Large intestine (tissue), 3 donors: Measurements from ENCODE around the gene THAP9. TPM values are rescaled to one million over a fixed set of nuclear protein-coding genes. Genes with fewer than 3 reads are reported as not detected.

Experiments used
- DNase-seq, 2 donors: peaks; one replicate each; pipeline versions ENCODE4 v3.0.0 to v3.0.0-alpha.2; 2013
- H3K27ac ChIP-seq: one replicate; pipeline ENCODE4 v1.5.1; 2013; ENCODE audit warnings: low read length
- H3K27me3 ChIP-seq: 2 replicates; pipeline ENCODE4 v1.6.1; 2013; ENCODE audit warnings: low read length; ENCODE audit not compliant: control insufficient read depth, insufficient read depth
- H3K36me3 ChIP-seq: 2 replicates; pipeline ENCODE4 v1.6.1; 2013; ENCODE audit warnings: low read length; ENCODE audit not compliant: control insufficient read depth, insufficient read depth
- H3K4me1 ChIP-seq: one replicate; pipeline ENCODE4 v1.6.1; 2013; ENCODE audit warnings: low read length; ENCODE audit not compliant: control insufficient read depth, insufficient read depth
- H3K4me3 ChIP-seq: one replicate; pipeline ENCODE4 v1.5.1; 2013; ENCODE audit warnings: low read length
- H3K9me3 ChIP-seq: one replicate; pipeline ENCODE4 v1.6.1; 2013; ENCODE audit warnings: mild to moderate bottlenecking, low read depth, low read length, moderate library complexity; ENCODE audit not compliant: control insufficient read depth
- WGBS: methylation state at CpG from one replicate; pipeline ENCODE4 v1.1.5; 2013; ENCODE audit warnings: low lambda C conversion rate; ENCODE audit not compliant: insufficient coverage; 5-methylcytosine and 5-hydroxymethylcytosine counted together
- polyA plus RNA-seq: library from polyadenylated mRNA; unstranded; fragments of 120-200 nt; gene quantifications from one replicate; pipeline ENCODE4 v1.2.1, GENCODE V29; 2013

The THAP9 gene
- polyA plus RNA-seq, 1 donor: 6.7 TPM

- Histone ChIP-seq H3K27me3 (no peaks in the 10 kb centered on the region), H3K27ac (peak overlapping the region; percentile 50), H3K4me3 (no peak overlapping the region), H3K4me1 (peaks cover 23% of the 10 kb centered on the region), H3K36me3 (peaks cover 13% of the 10 kb centered on the region), H3K9me3 (no peaks in the 10 kb centered on the region)
- WGBS: 80% methylated on average over 1 of the region's 3 CpGs
- DNase-seq: peak in 1 of 2 donors; percentile 61
Observed at GRCh38 chr4:82893942-82894341, 6.6 kb upstream of the THAP9 start.

GRCh38 chr4:82896755-82897154, 3.8 kb upstream of the THAP9 start:
- peaks cover 13% of the 10 kb centered on the region for H3K36me3 ChIP-seq

GRCh38 chr4:82898322-82899243, 2.0 kb upstream of the THAP9 start:
- Histone ChIP-seq H3K27ac (peak overlapping the region; percentile 92), H3K9me3 (no peaks in the 10 kb centered on the region), H3K4me1 (peaks cover 17% of the 10 kb centered on the region), H3K4me3 (peak overlapping the region; percentile 91), H3K27me3 (no peaks in the 10 kb centered on the region), H3K36me3 (peaks cover 10% of the 10 kb centered on the region)
- 20% methylated on average over 1 of the region's 7 CpGs for WGBS
- DNase-seq: peak in 1 of 2 donors; percentile 64

More at GRCh38 chr4:82896755-82897154, 3.8 kb upstream of the THAP9 start:
- no peak overlapping the region for H3K27ac ChIP-seq
- no peaks in the 10 kb centered on the region for H3K9me3 ChIP-seq
- H3K4me3 ChIP-seq: no peak overlapping the region
- no peak for DNase-seq
- WGBS: 75% methylated on average over 1 of the region's 1 CpG
- no peaks in the 10 kb centered on the region for H3K27me3 ChIP-seq
- peaks cover 20% of the 10 kb centered on the region for H3K4me1 ChIP-seq

GRCh38 chr4:82899374-82900065, 1.0 kb upstream of the THAP9 start:
- Histone ChIP-seq H3K27ac (peak overlapping the region; percentile 92), H3K9me3 (no peaks in the 10 kb centered on the region), H3K27me3 (no peaks in the 10 kb centered on the region), H3K36me3 (peaks cover 4% of the 10 kb centered on the region), H3K4me3 (peak overlapping the region; percentile 91), H3K4me1 (peaks cover 9% of the 10 kb centered on the region)
- 0% methylated on average over 3 of the region's 4 CpGs for WGBS
- DNase-seq: peak in 1 of 2 donors; percentile 30

GRCh38 chr4:82900066-82900410, 497 bp upstream of the THAP9 start:
- H3K4me1 ChIP-seq: peaks cover 9% of the 10 kb centered on the region
- no peak for DNase-seq
- peak overlapping the region; percentile 91 for H3K4me3 ChIP-seq
- H3K9me3 ChIP-seq: no peaks in the 10 kb centered on the region
- H3K36me3 ChIP-seq: peaks cover 4% of the 10 kb centered on the region
- peak overlapping the region; percentile 92 for H3K27ac ChIP-seq
- no peaks in the 10 kb centered on the region for H3K27me3 ChIP-seq
- 0% methylated on average over 4 of the region's 14 CpGs for WGBS

- peak overlapping the region; percentile 92 for H3K27ac ChIP-seq
- WGBS: no CpG with 5 or more reads among the region's 8 CpGs
- H3K9me3 ChIP-seq: no peaks in the 10 kb centered on the region
- H3K36me3 ChIP-seq: peaks cover 6% of the 10 kb centered on the region
- peaks cover 9% of the 10 kb centered on the region for H3K4me1 ChIP-seq
- peak overlapping the region; percentile 91 for H3K4me3 ChIP-seq
- DNase-seq: no peak
- no peaks in the 10 kb centered on the region for H3K27me3 ChIP-seq
Observed at GRCh38 chr4:82901183-82901718, 716 bp downstream of the THAP9 start.

GRCh38 chr4:82903737-82904136, 3.2 kb downstream of the THAP9 start:
- WGBS: 50% methylated on average over 1 of the region's 5 CpGs
- Histone ChIP-seq H3K4me1 (peaks cover 5% of the 10 kb centered on the region), H3K27me3 (no peaks in the 10 kb centered on the region), H3K27ac (peak overlapping the region; percentile 70), H3K9me3 (no peaks in the 10 kb centered on the region), H3K36me3 (peaks cover 5% of the 10 kb centered on the region), H3K4me3 (no peak overlapping the region)
- peak; percentile 40 to 71 for DNase-seq

- Histone ChIP-seq H3K27me3 (no peaks in the 10 kb centered on the region), H3K36me3 (peaks cover 5% of the 10 kb centered on the region), H3K9me3 (no peaks in the 10 kb centered on the region), H3K4me1 (peaks cover 5% of the 10 kb centered on the region), H3K27ac (no peak overlapping the region), H3K4me3 (no peak overlapping the region)
- no peak for DNase-seq
- WGBS: no CpG with 5 or more reads among the region's 2 CpGs
Observed at GRCh38 chr4:82905205-82905604, 4.7 kb downstream of the THAP9 start.

- no peak overlapping the region for H3K27ac ChIP-seq
- H3K4me3 ChIP-seq: no peak overlapping the region
- no peaks in the 10 kb centered on the region for H3K9me3 ChIP-seq
- 100% methylated on average over 1 of the region's 3 CpGs for WGBS
- peaks cover 11% of the 10 kb centered on the region for H3K36me3 ChIP-seq
- no peaks in the 10 kb centered on the region for H3K27me3 ChIP-seq
- H3K4me1 ChIP-seq: peaks cover 5% of the 10 kb centered on the region
- no peak for DNase-seq
Observed at GRCh38 chr4:82906469-82906868, 5.9 kb downstream of the THAP9 start.

GRCh38 chr4:82909326-82909725, 8.8 kb downstream of the THAP9 start:
- no peaks in the 10 kb centered on the region for H3K27me3 ChIP-seq
- H3K4me1 ChIP-seq: no peaks in the 10 kb centered on the region
- H3K36me3 ChIP-seq: peaks cover 15% of the 10 kb centered on the region
- no peak for DNase-seq
- no peaks in the 10 kb centered on the region for H3K9me3 ChIP-seq
- no peak overlapping the region for H3K27ac ChIP-seq
- WGBS: 20% methylated on average over 1 of the region's 1 CpG
- no peak overlapping the region for H3K4me3 ChIP-seq
